K562 (cell line): ENCODE results near the gene AGPAT3. TPM values are rescaled to one million over a fixed set of nuclear protein-coding genes. Genes with fewer than 3 reads are reported as not detected.

ENCODE experiments used
- E2F8 ChIP-seq: fragments of 450-650 bp; IDR thresholded peaks from 2 replicates; pipeline ENCODE4 v1.7.1; 2018; ENCODE audit warnings: mild to moderate bottlenecking, low read depth; ENCODE audit not compliant: partially characterized antibody
- MAFK ChIP-seq: IDR thresholded peaks from 2 replicates; pipeline ENCODE4 v1.6.1; 2011; ENCODE audit warnings: low read length, improper control_type of control experiment
- MAX ChIP-seq: sonication (generic); formaldehyde crosslinking; IDR thresholded peaks from 2 replicates; pipeline ENCODE4 v1.9.0; 2022; ENCODE audit warnings: mild to moderate bottlenecking, missing genetic modification reagents
- PBX2 ChIP-seq, 2 experiments: IDR thresholded peaks in 1 of 2; conservative IDR thresholded peaks in 1 of 2; 2 replicates each; pipeline ENCODE4 v1.6.1; 2016; ENCODE audit warnings: low read depth in 2 of 2, mild to moderate bottlenecking in 1 of 2, missing compliant biosample characterization in 1 of 2, missing genetic modification characterization in 1 of 2, moderate library complexity in 1 of 2
- RBM34 ChIP-seq: fragments of 200-400 bp; formaldehyde crosslinking; IDR thresholded peaks from 2 replicates; pipeline ENCODE4 v1.6.1; 2018; ENCODE audit warnings: low read length, borderline replicate concordance; ENCODE audit not compliant: insufficient read depth
- SMARCA5 ChIP-seq: fragments of 450-650 bp; IDR thresholded peaks from 2 replicates; pipeline ENCODE4 v1.6.1; 2016
- SNRNP70 ChIP-seq: fragments of 200-400 bp; formaldehyde crosslinking; optimal IDR thresholded peaks from 2 replicates; pipeline ENCODE3; 2017; ENCODE audit warnings: low read depth, low read length
- TCF3 ChIP-seq: sonication (generic); formaldehyde crosslinking; IDR thresholded peaks from 2 replicates; pipeline ENCODE4 v1.4.0; 2020; ENCODE audit warnings: mild to moderate bottlenecking, missing genetic modification reagents
- ZKSCAN8 ChIP-seq: fragments of 200-800 bp; sonication (Bioruptor generic); IDR thresholded peaks from 2 replicates; pipeline ENCODE4 v1.6.1; 2016; ENCODE audit warnings: missing genetic modification characterization, missing compliant biosample characterization
- polyA plus RNA-seq, 8 experiments: library from polyadenylated mRNA; depleted of rRNA in 4 of 8; stranded (reverse) in 5 of 8; unstranded in 3 of 8; fragments of >200 nt; fragmentation: Nextera tagmentation in 2 of 8; fragmentation: Illumina TruSeq in 1 of 8; extraction: Ambion mirVana in 2 of 8; extraction: Trizol in 1 of 8; gene quantifications; 2 replicates each; pipeline versions ENCODE4 v1.2.1 to v1.2.3, GENCODE V29; 2011 to 2014; ENCODE audit warnings: inconsistent platforms in 1 of 8, missing spikeins in 1 of 8
- total RNA-seq, 7 experiments: library from RNA; depleted of rRNA in 6 of 7; stranded (reverse); fragments of >200 nt in 6 of 7; fragmentation: Illumina TruSeq in 2 of 7; extraction: Trizol in 2 of 7; gene quantifications; 2 replicates each; pipeline versions ENCODE4 v1.2.1 to v1.2.3, GENCODE V29; 2011 to 2021; ENCODE audit warnings: low replicate concordance in 1 of 7
- TF ChIP-seq, protein P1 (sequence below): sonication (generic); formaldehyde crosslinking; IDR thresholded peaks from 2 replicates; pipeline ENCODE4 v1.8.1; 2023; ENCODE audit warnings: mild to moderate bottlenecking, missing genetic modification reagents
- TF ChIP-seq, protein P2 (sequence below): fragments of 200-800 bp; sonication (Bioruptor generic); IDR thresholded peaks from 2 replicates; pipeline ENCODE4 v1.6.1; 2017; ENCODE audit warnings: missing genetic modification characterization, missing compliant biosample characterization
- TF ChIP-seq, protein P3 (sequence below), 3 experiments: fragments of 200-800 bp in 1 of 3; fragments of 250-450 bp in 1 of 3; fragments of 450-650 bp in 1 of 3; sonication (Bioruptor Pico) in 1 of 3; sonication (Bioruptor generic) in 1 of 3; formaldehyde crosslinking in 1 of 3; IDR thresholded peaks; 2 replicates each; pipeline versions ENCODE4 v1.6.1 to v1.8.0; 2016 to 2022; ENCODE audit warnings: mild to moderate bottlenecking in 2 of 3, missing genetic modification characterization in 2 of 3, missing compliant biosample characterization in 1 of 3, moderate library complexity in 1 of 3

The AGPAT3 gene
- total and polyA plus RNA-seq, 9 of the 15 experiments (the other 6 are each of a cell fraction or from before 2014, with no cell fraction given), result 1.5 to 88.4 (median 35.7) TPM

DNA sequence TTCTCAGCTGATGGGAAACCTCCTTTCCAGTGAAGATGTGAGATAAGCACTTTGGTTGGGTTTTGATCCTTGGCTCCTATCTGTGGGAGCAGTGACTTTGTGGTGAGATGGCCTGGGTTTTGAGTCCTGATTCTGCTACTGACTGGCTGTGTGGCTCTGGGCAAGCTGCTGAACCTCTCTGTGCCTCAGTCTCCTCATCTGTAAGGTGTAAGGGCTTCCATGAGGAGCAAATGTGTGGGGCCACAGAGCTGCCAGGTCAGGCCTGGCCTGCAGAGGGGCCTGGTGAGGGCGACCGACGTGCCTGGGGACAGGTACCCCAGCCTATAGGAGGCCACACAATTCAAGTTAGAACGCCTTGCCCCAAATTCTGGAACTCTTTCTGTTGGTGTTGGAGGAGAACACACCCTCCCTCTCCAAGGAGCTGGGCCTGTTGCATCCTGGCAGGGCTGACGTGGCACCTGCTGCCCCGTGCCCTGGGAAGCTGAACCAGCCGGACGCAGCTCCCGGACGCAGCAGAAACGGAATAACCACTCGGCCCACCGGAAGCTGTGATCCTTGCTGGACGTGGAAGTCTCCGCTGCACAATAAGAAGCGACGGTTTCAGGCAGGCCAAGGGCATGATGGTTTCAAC, 62.7 kb downstream of the AGPAT3 start (continued):
- TF ChIP-seq E2F8, result no peak
- TF ChIP-seq PBX2 (CRISPR knock-in tag; IDR thresholded peaks at IDR 0.05; ENCODE audit: low read depth), result no peak
- TF ChIP-seq PBX2 (tag; conservative IDR thresholded peaks at IDR 0.05; ENCODE audit: low read depth), result no peak
- TF ChIP-seq SMARCA5, result peak; percentile 68; the same call in 1 of the 2 replicates
- TF ChIP-seq, protein P1, sequence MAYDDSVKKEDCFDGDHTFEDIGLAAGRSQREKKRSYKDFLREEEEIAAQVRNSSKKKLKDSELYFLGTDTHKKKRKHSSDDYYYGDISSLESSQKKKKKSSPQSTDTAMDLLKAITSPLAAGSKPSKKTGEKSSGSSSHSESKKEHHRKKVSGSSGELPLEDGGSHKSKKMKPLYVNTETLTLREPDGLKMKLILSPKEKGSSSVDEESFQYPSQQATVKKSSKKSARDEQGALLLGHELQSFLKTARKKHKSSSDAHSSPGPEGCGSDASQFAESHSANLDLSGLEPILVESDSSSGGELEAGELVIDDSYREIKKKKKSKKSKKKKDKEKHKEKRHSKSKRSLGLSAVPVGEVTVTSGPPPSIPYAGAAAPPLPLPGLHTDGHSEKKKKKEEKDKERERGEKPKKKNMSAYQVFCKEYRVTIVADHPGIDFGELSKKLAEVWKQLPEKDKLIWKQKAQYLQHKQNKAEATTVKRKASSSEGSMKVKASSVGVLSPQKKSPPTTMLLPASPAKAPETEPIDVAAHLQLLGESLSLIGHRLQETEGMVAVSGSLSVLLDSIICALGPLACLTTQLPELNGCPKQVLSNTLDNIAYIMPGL (CRISPR knock-in tag), result no peak
- TF ChIP-seq, protein P2, sequence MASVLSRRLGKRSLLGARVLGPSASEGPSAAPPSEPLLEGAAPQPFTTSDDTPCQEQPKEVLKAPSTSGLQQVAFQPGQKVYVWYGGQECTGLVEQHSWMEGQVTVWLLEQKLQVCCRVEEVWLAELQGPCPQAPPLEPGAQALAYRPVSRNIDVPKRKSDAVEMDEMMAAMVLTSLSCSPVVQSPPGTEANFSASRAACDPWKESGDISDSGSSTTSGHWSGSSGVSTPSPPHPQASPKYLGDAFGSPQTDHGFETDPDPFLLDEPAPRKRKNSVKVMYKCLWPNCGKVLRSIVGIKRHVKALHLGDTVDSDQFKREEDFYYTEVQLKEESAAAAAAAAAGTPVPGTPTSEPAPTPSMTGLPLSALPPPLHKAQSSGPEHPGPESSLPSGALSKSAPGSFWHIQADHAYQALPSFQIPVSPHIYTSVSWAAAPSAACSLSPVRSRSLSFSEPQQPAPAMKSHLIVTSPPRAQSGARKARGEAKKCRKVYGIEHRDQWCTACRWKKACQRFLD (CRISPR knock-in tag), result no peak
- TF ChIP-seq RBM34, result no peak
- TF ChIP-seq SNRNP70, result no peak
- TF ChIP-seq TCF3 (CRISPR knock-in tag), result peak; percentile 40; the same call in 1 of the 2 replicates
- TF ChIP-seq ZKSCAN8, result no peak
- TF ChIP-seq, protein P3, sequence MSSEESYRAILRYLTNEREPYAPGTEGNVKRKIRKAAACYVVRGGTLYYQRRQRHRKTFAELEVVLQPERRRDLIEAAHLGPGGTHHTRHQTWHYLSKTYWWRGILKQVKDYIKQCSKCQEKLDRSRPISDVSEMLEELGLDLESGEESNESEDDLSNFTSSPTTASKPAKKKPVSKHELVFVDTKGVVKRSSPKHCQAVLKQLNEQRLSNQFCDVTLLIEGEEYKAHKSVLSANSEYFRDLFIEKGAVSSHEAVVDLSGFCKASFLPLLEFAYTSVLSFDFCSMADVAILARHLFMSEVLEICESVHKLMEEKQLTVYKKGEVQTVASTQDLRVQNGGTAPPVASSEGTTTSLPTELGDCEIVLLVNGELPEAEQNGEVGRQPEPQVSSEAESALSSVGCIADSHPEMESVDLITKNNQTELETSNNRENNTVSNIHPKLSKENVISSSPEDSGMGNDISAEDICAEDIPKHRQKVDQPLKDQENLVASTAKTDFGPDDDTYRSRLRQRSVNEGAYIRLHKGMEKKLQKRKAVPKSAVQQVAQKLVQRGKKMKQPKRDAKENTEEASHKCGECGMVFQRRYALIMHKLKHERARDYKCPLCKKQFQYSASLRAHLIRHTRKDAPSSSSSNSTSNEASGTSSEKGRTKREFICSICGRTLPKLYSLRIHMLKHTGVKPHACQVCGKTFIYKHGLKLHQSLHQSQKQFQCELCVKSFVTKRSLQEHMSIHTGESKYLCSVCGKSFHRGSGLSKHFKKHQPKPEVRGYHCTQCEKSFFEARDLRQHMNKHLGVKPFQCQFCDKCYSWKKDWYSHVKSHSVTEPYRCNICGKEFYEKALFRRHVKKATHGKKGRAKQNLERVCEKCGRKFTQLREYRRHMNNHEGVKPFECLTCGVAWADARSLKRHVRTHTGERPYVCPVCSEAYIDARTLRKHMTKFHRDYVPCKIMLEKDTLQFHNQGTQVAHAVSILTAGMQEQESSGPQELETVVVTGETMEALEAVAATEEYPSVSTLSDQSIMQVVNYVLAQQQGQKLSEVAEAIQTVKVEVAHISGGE (CRISPR knock-in tag; IDR thresholded peaks at IDR 0.05), result no peak
- TF ChIP-seq MAFK, result no peak
- TF ChIP-seq MAX, result no peak
